ENCODE data around the gene BSPH1.
"Not testable (repeated sequence)": the region's sequence is repeated elsewhere in the genome, so short reads cannot be mapped to it uniquely, and the experiment has no call there.

Gene BSPH1, protein sequence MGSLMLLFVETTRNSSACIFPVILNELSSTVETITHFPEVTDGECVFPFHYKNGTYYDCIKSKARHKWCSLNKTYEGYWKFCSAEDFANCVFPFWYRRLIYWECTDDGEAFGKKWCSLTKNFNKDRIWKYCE

DNA sequence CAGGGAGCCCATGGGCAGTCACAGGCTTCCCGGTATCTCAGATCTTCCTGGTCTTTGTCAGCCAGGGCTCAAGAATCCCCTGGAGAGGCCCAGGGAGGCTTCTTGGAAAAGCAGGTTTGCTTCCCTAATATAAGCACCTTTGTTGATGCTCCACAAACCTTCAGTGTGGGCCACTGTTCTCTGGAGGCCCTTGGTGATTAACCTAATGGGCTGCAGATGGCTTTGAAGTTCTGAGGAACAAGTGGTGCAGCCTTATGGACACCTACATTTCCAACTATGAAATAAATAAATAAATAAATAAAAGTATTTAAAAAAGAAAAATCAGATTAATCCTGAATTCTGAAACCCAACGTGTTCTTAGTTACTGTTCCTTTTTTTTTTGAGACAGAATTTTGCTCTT, at the start of gene BSPH1:
Gene BSPH1 (minus strand): TSS at position 101 of the 400 bp plus-strand sequence. CDS start 89 bp downstream, at position 12.
- FAIRE-seq = no peak

DNA sequence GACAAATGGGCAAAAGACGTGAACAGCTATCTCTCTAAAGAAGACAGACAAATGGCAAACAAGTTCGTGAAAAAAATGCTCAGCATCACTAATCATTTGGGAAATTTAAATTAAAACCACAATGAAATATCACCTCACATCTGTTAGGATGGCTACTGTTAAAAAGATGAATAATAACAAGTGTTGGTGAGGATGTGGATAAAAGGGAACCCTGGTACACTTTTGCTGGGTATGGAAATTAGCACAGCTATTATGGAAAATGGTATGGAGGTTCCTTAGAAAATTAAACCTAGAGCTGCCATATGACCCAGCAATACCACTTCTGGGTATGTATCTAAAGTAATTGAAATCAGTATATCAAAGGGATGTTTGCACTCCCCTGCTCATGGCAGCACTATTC, 44.8 kb upstream of the BSPH1 start:
- FAIRE-seq = no peak

DNA sequence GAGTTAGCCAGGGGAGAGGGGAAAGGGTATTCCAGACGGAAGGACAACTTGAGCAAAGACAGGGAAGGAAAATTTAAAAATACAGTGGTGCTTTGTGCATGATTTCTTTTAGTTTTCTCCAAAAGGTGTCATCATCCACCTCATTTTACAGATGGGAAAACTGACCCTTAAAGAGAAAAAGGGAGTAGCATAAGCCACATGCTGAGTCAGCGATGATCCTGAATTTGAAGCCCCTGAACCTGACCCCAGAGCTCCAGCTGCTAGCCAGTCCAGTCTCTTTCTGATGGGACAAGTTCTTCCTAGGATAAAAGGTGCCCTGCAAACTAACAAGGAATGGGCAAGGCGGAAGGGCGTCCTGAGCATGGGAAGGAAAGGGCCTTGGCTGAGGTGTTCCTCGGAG, 41.6 kb upstream of the BSPH1 start:
- no peak for FAIRE-seq

DNA sequence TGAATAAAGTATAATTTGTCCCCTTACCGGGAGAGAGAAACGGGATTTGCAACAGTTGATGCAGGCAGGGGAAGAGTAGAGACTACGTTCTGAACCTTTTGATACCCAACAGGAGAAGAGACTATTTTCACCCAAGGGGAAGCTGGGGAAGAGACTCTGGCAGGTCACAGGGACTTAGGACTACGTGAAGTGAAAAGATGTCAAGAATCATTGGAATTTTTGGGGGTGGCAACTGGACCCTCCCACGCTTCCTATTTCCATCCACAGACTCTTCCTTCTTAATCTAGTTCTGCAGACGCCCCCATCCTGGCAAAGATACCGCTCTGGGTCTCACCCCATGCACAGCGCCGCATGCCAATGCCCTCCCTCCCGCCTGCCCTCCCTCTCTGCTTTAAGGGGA, 38.1 kb upstream of the BSPH1 start:
- no peak for FAIRE-seq

DNA sequence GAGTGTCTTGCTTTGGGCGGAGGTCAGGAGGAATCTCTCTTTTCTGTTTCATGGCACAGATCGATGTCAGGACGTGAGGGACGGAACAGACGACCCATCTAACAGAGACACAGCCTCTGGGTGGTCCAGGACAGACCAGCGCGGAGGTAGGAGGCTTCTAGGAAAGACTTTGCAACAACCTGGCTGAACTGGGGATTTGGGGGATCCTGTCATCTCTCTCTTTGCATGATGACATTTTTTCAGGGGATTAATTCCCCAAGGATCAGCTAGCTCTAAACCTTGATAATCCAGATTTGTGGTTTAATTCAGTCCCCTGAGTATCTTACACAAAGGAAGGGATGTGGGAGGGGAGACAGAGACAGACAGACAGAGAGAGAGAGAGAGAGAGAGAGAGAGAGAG, 37.5 kb upstream of the BSPH1 start:
- FAIRE-seq = no peak

DNA sequence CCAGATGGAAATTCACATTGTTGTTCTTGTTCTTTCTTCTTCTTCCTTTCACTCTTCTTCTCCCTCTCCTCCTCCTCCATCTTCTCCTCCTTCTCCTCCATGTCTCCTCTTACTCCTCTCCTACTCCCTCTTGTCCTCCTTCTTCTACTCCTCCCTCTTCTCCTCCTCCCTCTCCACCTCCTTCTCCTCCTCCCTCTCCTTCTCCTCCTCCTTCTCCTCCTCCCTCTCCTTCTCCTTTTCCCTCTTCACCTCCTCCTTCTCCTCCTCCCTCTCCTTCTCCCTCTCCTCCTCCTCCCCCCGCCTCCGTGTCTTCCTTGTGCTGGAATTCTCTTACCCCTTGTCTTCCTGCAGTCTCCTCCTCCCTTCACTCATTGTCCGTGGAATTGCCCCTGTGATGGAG, 33.5 kb upstream of the BSPH1 start:
- FAIRE-seq = no peak

DNA sequence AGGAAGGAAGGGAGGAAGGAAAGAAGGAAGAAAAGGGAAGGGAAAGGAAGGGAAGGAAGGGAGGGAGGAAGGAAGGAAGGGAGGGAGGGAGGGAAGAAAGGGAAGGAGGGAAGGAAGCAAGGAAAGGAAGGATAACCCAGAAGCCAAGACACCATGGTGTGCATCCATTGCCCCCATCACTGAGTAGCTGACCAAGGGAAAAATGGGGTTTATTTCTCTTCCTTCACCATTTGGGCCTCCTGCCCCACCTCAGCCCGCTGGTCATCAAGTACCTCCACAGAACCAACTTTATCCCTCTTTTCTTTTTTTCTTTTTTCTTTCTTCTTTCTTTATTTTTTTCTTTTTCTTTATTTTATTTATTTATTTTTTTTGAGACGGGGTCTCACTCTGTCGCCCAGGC, 31.5 kb upstream of the BSPH1 start:
- FAIRE-seq = no peak

DNA sequence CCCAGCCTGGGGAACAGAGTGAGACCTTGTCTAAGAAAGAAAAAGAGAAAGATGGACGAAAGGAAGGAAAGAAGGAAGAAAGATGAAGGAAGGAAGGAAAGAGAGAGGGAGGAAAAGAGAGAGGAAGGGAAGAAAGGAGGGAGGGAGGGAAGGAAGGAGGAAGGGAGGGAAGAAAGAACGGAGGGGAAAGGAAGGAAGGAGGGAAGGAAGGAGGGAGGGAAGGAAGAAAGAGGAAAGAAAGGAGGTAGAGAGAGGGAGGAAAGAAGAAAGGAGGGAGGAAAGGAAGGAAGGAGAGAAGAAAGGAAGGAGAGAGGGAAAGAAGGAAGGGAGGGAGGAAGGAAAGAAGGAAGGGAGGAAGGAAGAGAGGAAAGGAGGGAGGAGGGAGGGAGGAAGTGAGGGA, 31.0 kb upstream of the BSPH1 start:
- FAIRE-seq = no peak

DNA sequence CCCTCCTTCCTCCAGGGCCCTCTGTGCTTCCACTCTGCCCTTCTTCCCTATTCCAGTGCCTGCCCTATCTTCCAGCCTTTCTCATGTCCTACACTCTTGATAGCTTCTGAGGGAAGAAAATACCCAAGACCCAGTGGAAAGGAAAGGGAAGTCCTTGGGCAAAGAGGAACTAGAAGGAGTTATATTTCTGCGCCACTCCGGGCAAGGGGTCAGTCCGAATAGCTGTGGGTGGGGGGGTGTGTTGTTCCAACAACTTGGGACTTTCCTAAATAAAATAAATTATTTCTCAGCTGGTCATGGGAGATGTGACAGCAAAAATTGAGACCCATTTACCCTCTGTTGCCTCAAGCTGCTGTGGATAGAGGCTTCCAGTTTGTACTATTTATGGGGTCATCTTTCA, 28.7 kb upstream of the BSPH1 start:
- no peak for FAIRE-seq

DNA sequence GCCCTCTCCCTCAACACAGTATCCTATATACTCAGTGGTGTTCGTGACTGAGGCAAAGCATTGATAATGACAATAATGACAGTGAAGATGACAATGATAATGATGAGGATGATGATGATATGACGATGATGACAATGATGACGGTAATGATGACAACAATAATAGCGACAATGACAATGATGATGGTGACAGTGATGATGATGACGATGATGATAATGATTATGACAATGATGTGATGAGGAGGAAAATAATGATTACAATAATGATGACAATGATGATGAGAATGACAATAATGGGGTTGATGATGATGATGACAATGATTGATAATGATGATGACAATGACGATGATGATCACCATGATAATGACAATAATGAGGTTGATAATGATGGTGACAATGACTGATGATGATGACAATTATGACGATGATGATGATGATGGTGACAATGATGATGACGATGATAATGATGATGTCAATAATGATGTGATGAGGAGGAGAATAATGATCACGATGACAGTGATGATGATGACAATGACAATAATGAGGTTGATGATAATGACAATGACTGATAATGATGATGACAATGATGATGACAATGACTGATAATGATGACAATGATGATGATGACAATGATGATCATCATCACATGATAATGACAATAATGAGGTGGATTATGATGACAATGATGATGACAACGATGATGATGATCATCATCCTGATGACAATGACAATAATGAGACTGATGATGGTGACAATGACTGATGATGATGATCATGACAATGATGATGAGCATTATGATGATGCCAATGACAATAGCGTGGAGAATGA, 19.2 kb upstream of the BSPH1 start:
- FAIRE-seq = no peak

DNA sequence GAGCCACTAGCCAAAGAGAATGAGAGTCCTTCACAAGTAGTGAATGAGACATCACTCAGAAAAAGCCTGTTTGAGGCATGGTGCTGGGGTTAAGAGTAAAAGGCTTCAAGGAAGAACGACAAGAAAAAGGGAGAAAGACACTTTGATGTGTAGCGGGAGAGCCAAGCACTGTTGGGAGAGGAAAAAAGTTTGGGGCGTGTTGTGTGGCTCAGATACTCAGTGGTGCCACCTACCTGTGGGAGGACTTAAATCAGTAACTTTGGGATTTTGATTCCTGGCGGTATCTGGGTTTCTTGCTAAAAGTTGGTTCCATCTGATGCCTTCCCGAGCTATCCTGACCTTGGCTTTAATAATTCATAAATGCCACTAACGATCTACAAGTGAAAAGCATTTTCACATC, 14.8 kb upstream of the BSPH1 start:
- FAIRE-seq = no peak

DNA sequence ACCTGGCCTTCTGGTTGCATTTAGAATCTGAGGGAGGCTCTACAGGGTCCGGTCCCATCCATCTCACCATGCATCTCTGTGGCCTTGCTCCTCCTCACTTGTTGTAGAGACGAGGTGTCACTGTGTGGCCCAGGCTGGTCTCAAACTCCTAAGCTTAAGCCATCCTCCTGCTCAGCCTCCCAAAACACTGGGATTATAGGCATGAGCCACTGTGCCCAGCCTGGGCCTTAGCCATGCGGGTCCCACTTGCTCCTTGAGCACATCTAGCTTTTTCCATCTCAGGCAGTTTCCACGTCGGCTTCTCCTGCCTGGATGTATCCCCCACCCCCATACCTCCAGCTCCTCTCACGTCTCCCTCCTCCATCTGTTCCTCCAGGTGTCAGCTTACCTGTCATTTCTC, 12.3 kb upstream of the BSPH1 start:
- FAIRE-seq = no peak

DNA sequence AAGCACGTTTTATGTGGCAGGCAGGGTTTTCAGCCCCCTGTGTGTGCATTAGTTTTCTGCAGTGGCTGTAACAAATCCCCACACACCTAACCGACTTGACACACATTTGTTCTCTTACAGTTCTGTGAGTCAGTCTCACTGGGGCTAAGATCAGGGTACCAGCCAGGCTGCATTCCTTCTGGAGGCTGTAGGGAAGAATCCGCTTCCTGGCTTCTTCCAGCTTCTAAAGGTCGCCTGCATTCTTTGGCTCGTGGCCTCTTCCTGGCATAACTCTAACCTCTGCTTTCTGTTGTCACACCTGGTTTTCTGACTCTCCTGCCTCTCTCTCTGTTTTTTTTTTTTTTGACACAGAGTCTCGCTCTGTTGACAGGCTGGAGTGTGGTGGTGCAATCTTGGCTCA, 8.9 kb upstream of the BSPH1 start:
- FAIRE-seq = no peak

DNA sequence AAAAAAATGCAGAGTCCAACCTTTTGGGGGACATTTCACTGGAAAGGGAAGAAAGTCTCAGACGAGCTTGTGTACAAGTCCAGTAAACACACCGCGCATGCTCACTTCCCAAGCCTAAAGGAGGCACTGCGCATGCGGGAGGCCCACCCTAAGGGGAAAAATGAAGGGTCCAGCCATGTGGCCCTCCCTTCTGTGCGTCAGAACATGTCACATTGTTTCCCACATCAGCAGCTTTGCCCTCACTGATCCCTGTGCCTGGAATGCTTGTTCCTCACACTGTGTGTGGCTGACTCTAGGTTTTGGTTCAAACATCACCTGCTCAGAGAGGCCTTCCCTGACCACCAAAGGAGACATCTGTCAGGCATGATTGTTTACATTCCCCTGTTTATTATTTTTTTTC, 6.8 kb upstream of the BSPH1 start:
- no peak for FAIRE-seq

DNA sequence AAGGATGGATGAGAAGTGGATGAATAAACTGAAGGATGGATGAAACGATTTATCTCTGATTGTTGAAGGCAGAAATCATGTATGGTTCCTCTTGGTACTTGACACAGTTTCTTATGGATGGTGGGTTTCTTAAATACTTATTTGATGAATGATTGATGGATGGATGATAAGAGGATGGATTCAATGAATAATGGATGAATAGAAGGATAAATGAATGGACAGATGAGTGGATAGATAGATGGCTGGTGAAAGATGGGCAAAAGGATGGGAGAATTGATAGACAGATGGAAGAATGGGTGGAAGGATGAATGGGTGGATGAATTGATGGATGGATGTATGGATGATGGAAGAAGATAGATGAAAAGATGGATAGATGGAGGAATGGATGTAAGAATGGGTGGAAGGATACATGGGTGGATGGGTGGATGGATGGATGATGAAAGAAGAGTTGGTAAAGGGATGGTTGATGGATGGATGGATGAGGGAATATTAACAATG, 4.3 kb upstream of the BSPH1 start:
- no peak for FAIRE-seq

DNA sequence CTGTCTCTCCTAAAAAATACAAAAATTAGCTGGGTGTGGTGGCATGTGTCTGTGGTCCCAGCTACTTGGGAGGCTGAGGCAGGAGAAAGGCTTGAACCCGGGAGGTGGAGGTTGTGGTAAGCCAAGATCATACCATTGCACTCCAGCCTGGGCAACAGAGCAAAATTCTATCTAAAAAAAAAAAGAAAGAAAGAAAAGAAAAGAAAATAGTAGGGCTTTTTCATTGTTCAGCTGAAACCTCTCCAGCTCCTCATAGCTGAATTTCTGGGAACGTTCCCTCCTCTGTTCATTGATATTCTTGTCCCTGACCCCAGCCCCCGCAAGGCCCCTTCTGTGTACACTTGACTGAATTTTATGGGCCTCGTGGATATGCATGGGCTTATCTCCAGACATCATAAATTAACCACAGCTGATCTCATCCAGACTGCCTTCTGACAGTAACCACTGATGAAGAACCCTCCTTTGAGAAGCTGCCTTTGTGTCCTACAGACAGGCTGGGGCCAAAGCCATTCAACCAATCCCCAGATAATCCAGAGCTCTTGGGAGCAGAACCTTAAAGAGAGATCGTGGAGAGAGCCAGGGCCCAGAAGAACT, 2.3 kb upstream of the BSPH1 start, which contains the start of gene ELSPBP1:
Gene ELSPBP1 (plus strand): TSS at position 424 of the 594 bp plus-strand sequence. CDS start 14,036 bp downstream, outside the sequence.
- FAIRE-seq = no peak

DNA sequence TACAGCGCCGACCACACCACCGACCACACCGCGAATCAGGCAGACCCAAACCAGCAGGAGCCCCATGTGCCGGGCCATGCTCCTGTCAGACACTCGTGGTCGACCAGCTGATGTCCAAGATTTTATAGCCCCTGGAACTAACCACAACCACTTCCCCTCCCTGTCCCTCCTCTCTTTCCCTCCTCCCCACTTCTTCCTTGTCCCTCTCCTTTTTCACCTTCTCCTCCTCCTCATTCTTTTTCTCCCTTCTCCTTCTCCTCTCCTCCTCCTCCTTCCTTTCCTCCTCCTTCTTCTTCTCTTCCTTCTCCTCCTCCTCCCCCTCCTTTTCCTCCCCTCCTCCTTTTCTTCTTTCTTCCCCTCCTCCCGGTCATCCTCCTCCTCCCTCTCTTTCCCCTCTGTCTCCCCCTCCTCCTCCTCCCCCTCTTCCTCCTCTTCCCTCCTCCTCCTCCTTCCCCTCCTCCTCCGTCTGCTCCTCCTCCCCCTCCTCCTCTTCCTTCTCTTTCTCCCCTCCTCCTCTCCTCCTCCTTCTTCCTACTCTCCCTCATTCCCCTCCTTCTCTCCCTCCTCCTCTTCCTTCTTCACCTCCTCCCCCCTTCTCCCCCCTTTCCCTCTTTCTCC, 670 bp downstream of the BSPH1 start:
- no peak for FAIRE-seq

DNA sequence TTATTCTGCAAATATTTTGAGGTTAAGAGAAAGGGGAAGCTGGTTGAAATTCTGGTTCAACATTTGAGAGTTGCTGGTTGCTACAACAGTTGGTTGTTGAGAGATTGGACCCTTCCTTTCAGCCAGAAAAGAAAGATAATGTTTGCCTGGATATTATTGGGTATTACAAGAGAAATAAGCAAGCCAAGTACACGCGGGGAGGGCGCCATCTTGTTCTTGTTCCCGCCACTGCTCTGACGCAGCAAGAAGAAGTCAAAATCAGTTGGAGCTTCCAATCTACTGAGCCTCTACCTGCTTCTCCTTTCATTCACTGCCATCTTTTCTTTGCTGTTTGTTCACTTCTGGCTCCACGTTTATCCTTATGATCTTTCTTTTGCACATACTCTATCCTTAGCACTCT, 18.4 kb downstream of the BSPH1 start:
- FAIRE-seq = no peak

DNA sequence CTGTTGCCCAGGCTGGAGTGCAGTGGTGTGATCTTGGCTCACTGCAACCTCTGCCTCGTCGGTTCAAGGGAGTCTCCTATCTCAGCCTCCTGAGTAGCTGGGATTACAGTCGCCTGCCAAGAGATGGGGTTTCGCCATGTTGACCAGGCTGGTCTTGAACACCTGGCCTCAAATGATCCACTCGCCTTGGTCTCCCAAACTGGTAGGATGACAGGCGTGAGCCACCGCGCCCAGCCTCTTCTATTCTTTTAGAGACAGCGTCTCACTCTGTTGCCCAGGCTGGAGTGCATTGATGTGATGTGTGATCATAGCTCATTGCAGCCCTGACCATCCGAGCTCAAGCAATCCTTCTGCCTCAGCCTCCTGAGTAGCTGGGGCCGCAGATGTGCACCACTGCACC, 36.0 kb downstream of the BSPH1 start:
- not testable (repeated sequence) for FAIRE-seq

DNA sequence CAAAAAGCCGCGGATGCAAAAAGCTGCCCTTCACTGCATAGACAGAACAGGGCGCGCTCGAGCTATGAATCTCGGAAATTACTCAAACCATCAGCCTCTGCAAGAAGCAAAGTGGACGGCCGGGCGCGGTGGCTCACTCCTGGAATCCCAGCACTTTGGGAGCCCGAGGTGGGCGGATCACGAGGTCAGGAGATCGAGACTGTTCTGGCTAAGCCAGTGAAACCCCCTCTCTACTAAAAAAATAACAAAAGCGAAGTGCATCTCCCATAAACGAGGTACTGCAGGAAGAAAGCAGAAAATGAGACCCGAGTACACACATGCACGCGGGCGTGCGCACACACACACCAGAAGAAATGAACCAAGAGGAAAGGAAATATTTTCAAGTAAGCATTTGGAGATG, 39.8 kb downstream of the BSPH1 start:
- not testable (repeated sequence) for FAIRE-seq

DNA sequence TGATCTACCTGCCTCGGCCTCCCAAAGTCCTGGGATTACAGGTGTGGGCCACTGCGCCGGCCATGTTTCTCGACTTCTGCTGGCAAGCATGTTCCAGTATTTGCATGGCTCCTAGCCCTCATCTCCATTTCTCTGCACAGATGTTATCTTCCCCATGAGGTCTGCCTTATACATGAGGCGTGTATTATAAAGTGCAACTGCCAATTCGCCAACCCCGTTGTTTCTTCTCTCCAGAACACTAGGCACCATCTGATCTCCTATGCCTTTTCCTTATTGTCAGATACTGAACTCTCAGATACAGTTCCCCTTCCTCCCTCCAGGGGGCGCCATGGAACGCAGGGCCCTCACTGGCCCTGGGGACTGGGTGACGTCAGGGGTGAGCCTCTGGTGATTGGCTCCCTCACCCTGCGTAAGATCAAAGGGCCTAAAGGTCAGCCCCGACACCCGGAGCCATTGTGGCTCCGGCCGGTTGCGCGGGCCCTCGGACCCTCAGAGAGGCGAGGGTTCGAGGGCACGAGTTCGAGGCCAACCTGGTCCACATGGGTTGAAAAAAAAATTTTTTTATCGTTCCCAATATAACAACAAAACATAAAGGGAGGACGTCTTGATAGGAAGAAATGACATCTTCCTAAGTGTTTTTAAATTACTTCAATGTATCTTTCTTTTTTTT, 42.0 kb downstream of the BSPH1 start:
- not testable (repeated sequence) for FAIRE-seq

DNA sequence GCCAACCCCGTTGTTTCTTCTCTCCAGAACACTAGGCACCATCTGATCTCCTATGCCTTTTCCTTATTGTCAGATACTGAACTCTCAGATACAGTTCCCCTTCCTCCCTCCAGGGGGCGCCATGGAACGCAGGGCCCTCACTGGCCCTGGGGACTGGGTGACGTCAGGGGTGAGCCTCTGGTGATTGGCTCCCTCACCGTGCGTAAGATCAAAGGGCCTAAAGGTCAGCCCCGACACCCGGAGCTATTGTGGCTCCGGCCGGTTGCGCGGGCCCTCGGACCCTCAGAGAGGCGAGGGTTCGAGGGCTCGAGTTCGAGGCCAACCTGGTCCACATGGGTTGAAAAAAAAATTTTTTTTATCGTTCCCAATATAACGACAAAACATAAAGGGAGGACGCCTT, 63.4 kb downstream of the BSPH1 start:
- not testable (repeated sequence) for FAIRE-seq

DNA sequence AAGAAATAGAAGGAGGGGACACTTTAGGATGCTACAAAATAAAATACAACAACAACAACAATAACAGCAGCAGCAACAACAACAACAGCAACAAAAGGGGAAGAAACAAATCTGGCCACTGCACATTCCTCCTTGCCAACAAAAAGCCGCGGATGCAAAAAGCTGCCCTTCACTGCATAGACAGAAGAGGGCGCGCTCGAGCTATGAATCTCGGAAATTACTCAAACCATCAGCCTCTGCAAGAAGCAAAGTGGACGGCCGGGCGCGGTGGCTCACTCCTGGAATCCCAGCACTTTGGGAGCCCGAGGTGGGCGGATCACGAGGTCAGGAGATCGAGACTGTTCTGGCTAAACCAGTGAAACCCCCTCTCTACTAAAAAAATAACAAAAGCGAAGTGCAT, 71.9 kb downstream of the BSPH1 start:
- FAIRE-seq = not testable (repeated sequence)
